Suprapubic skin (tissue), 4 donors: ENCODE measurements around the gene PKN2. TPM values are rescaled to one million over a fixed set of nuclear protein-coding genes. Genes with fewer than 3 reads are reported as not detected.

Experiments
- DNase-seq, 2 donors: peaks; one replicate each; pipeline ENCODE4 v3.0.0-alpha.2; 2019; ENCODE audit warnings: low spot score in 2 of 2
- H3K27ac ChIP-seq: fragments of 200-600 bp; sonication (generic); one replicate; pipeline ENCODE4 v1.5.1; 2019
- H3K27me3 ChIP-seq: fragments of 200-600 bp; sonication (generic); one replicate; pipeline ENCODE4 v1.5.1; 2019
- H3K36me3 ChIP-seq: fragments of 200-600 bp; sonication (generic); one replicate; pipeline ENCODE4 v1.5.1; 2019
- H3K4me1 ChIP-seq: fragments of 200-600 bp; sonication (generic); one replicate; pipeline ENCODE4 v1.5.1; 2019
- H3K4me3 ChIP-seq: fragments of 200-600 bp; sonication (generic); one replicate; pipeline ENCODE4 v1.5.1; 2019; ENCODE audit warnings: mild to moderate bottlenecking
- H3K9me3 ChIP-seq: fragments of 200-600 bp; sonication (generic); one replicate; pipeline ENCODE4 v1.5.1; 2019
- EP300 ChIP-seq: sonication (generic); formaldehyde crosslinking; IDR thresholded peaks from one replicate; pipeline ENCODE4 v1.6.1; 2017; ENCODE audit warnings: antibody characterized with exemption
- POLR2A ChIP-seq, 2 donors: fragments of 450-650 bp; IDR thresholded peaks; one replicate each; pipeline ENCODE4 v1.6.1; 2017; ENCODE audit warnings: antibody characterized with exemption in 2 of 2, mild to moderate bottlenecking in 2 of 2, moderate library complexity in 2 of 2
- POLR2AphosphoS5 ChIP-seq, 3 donors: sonication (generic); formaldehyde crosslinking; IDR thresholded peaks; one replicate each; pipeline ENCODE4 v1.6.1; 2017; ENCODE audit warnings: antibody characterized with exemption in 3 of 3
- WGBS: methylation state at CpG from one replicate; pipeline ENCODE4 v1.1.5; 2018; 5-methylcytosine and 5-hydroxymethylcytosine counted together
- total RNA-seq, 4 donors: library from RNA; depleted of rRNA; stranded (reverse); fragments of >200 nt; gene quantifications; one replicate each; pipeline ENCODE4 v1.1.0, GENCODE V29; 2016
- TF ChIP-seq, protein P1 (sequence below), 2 donors: fragments of 200-600 bp in 1 of 2; fragments of 450-650 bp in 1 of 2; sonication (generic) in 1 of 2; IDR thresholded peaks; one replicate each; pipeline ENCODE4 v1.5.1; 2016 to 2019; ENCODE audit warnings: antibody characterized with exemption in 2 of 2, mild to moderate bottlenecking in 1 of 2, moderate library complexity in 1 of 2

PKN2 gene
- total RNA-seq, 4 donors from 2014 or later = 17.7 to 68.2 (median 33.6) TPM

DNA sequence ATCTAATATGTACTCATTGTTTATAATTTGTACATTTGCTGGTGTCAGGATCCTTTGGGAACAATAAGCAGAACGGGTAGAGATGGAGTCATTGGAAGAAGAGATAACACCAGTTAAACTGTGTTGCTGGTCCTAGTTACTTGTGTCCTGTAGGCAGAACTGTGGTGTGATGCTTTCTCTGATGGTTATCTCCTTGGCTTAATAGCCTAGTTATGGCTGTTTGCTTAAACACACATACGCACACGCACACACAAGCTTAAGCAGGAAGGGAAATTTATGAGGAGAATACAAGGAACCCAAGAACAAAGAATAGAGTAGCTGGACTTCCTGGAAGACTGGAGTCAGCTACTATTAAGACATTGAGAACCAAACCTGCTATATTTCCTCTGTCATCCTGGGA lies 5.7 kb upstream of the PKN2 start:
- no peak overlapping the region for H3K27ac ChIP-seq
- H3K4me3 ChIP-seq = no peak overlapping the region
- DNase-seq = no peak
- no peaks in the 10 kb centered on the region for H3K36me3 ChIP-seq
- H3K4me1 ChIP-seq = peaks cover 9% of the 10 kb centered on the region
- TF ChIP-seq, protein P1, sequence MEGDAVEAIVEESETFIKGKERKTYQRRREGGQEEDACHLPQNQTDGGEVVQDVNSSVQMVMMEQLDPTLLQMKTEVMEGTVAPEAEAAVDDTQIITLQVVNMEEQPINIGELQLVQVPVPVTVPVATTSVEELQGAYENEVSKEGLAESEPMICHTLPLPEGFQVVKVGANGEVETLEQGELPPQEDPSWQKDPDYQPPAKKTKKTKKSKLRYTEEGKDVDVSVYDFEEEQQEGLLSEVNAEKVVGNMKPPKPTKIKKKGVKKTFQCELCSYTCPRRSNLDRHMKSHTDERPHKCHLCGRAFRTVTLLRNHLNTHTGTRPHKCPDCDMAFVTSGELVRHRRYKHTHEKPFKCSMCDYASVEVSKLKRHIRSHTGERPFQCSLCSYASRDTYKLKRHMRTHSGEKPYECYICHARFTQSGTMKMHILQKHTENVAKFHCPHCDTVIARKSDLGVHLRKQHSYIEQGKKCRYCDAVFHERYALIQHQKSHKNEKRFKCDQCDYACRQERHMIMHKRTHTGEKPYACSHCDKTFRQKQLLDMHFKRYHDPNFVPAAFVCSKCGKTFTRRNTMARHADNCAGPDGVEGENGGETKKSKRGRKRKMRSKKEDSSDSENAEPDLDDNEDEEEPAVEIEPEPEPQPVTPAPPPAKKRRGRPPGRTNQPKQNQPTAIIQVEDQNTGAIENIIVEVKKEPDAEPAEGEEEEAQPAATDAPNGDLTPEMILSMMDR (IDR thresholded peaks at IDR 0.05) = no peak
- TF ChIP-seq POLR2A (IDR thresholded peaks at IDR 0.05) = no peak
- H3K9me3 ChIP-seq = no peaks in the 10 kb centered on the region
- H3K27me3 ChIP-seq = no peaks in the 10 kb centered on the region
- WGBS = 78% methylated on average over 3 of the region's 3 CpGs

DNA sequence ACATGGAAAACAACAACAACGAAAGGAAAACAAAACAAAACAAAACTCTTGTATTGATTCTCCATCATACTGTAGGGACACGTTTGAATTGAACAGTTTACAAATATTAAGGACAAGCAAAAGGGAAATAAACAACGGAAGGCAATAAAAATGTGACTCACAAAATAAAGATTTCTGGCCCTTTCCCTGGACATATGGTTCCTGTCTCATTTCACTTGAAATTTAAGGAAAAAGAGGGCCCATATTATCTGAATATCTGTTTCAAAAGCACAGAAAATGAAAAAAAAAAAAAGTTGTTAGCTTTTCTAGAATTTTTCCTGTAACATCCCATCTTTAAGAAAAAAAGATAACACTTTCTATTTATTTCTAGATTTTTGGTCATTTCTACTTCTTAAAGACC lies 3.6 kb upstream of the PKN2 start:
- no peaks in the 10 kb centered on the region for H3K9me3 ChIP-seq
- no peak overlapping the region for H3K27ac ChIP-seq
- DNase-seq = no peak
- WGBS = 79% methylated on average over 3 of the region's 3 CpGs
- H3K36me3 ChIP-seq = no peaks in the 10 kb centered on the region
- no peaks in the 10 kb centered on the region for H3K27me3 ChIP-seq
- TF ChIP-seq POLR2A (IDR thresholded peaks at IDR 0.05) (no peak), EP300 (no peak), POLR2AphosphoS5 (IDR thresholded peaks at IDR 0.05) (no peak)
- TF ChIP-seq, protein P1 (IDR thresholded peaks at IDR 0.05) = no peak
- no peak overlapping the region for H3K4me3 ChIP-seq
- H3K4me1 ChIP-seq = peaks cover 14% of the 10 kb centered on the region

DNA sequence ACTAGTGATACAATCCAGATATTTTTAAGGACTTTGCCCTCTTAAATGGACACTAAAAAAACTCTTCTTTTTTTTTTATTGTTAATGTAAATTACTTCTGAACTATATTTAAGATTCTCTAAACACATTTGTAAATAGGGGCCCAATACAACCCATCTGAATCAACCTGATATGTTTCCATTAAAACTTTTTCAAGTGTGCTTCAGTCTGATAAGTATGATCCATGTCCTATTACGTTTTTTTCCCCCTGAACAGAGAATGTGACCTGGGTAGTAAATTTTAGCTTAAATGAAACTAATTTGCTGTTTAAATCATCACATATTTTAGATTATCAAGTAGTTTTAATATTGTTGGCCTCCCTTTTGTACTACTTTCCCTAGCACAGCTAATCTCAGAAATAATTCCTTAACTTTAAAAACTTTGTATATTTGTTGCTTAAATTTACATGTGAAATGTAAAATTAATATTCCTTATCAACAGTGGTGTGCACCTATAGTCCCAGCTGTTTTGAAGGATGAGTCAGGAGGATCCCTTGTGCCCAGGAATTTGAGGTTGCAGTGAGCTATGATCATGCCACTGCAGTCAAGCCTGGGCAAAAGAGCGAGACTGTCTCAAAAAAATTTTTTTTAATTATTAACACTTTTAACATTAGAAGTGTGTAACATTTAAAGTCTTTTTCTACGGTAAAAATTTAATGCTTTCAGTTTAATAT lies 3.0 kb upstream of the PKN2 start:
- no peak for DNase-seq

DNA sequence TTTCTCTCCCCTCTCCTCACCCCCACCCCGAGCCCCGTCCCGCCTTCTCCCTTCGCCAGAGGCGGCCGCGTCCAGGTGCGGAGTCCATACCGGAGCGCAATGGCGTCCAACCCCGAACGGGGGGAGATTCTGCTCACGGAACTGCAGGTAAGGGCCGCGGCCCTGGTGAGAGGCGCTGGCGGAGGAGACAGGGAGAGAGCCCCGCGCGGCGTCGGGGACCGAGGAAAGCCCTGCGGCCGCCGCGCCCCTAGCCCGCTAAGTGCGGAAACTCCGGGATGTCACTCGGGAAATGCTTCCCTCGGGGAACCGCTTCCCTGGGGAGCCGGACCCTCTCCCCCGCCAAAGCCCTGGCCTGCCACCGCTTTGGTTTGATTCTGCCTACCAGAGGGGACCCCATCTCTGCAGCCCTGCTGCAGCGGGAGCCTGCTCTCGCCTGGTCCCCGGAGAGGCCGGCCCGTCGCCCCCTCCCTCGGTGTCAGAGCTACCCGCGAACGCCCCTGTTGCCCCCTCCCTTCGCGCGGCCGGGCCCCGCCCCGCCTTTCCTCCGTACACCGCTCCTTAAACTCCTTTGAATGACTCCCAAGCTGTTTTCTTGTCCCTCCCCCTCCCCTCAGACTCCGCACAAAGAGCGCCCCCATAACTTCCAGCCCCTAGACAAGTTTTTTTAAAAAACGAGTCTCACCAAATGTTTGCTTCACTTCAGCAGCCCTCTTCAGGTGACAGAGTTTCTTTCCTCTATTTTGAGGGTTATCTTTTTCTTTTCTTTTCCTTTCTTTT lies 597 bp downstream of the PKN2 start:
- H3K4me1 ChIP-seq = peaks cover 36% of the 10 kb centered on the region
- H3K27me3 ChIP-seq = no peaks in the 10 kb centered on the region
- TF ChIP-seq POLR2A (IDR thresholded peaks at IDR 0.05) = no peak
- TF ChIP-seq EP300 = no peak
- TF ChIP-seq, protein P1 (IDR thresholded peaks at IDR 0.05) = no peak
- TF ChIP-seq POLR2AphosphoS5 (IDR thresholded peaks at IDR 0.05) = no peak
- H3K27ac ChIP-seq = peak overlapping the region; percentile 94
- peak overlapping the region; percentile 94 for H3K4me3 ChIP-seq
- WGBS = under 1% methylated on average over 36 of the region's 58 CpGs
- DNase-seq = peak in 1 of 2 donors; percentile 75
- H3K36me3 ChIP-seq = no peaks in the 10 kb centered on the region
- no peaks in the 10 kb centered on the region for H3K9me3 ChIP-seq

More for the DNA sequence above, 3.0 kb upstream of the PKN2 start:
- no peak for TF ChIP-seq POLR2AphosphoS5 (IDR thresholded peaks at IDR 0.05)
- TF ChIP-seq, protein P1 (IDR thresholded peaks at IDR 0.05) = no peak
- no peak for TF ChIP-seq POLR2A (IDR thresholded peaks at IDR 0.05)
- TF ChIP-seq EP300 = no peak
- Histone ChIP-seq H3K9me3 (no peaks in the 10 kb centered on the region), H3K36me3 (no peaks in the 10 kb centered on the region), H3K4me1 (peaks cover 20% of the 10 kb centered on the region), H3K27ac (no peak overlapping the region), H3K27me3 (no peaks in the 10 kb centered on the region), H3K4me3 (no peak overlapping the region)
- 86% methylated on average over 3 of the region's 3 CpGs for WGBS

- no peak for DNase-seq
These were observed 1.2 kb downstream of the PKN2 start for GRCh38 chr1:88685259-88685620.

More at GRCh38 chr1:88685259-88685620, 1.2 kb downstream of the PKN2 start:
- H3K9me3 ChIP-seq = no peaks in the 10 kb centered on the region
- H3K36me3 ChIP-seq = no peaks in the 10 kb centered on the region
- H3K4me1 ChIP-seq = peaks cover 41% of the 10 kb centered on the region
- peak overlapping the region; percentile 94 for H3K4me3 ChIP-seq
- H3K27me3 ChIP-seq = no peaks in the 10 kb centered on the region
- TF ChIP-seq POLR2AphosphoS5 (IDR thresholded peaks at IDR 0.05) (no peak), POLR2A (IDR thresholded peaks at IDR 0.05) (no peak), EP300 (no peak)
- TF ChIP-seq, protein P1 (IDR thresholded peaks at IDR 0.05) = no peak
- peak overlapping the region; percentile 94 for H3K27ac ChIP-seq
- WGBS = under 1% methylated on average over 7 of the region's 7 CpGs
